Measurements from ENCODE around the gene FOXN4. TPM values are rescaled to one million over a fixed set of nuclear protein-coding genes. Genes with fewer than 3 reads are reported as not detected.

The FOXN4 gene
- total and polyA plus RNA-seq, 2 of the 13 experiments (the other 11 are each of a cell fraction or from before 2014, with no cell fraction given) = 0.11 TPM; not detected in 1

- TF ChIP-seq ARID4A (CRISPR knock-in tag; IDR thresholded peaks at IDR 0.05; ENCODE audit: borderline replicate concordance) (no peak; the same call in 1 of the 2 replicates), RNF2 (conservative IDR thresholded peaks at IDR 0.05; ENCODE audit: low read depth) (no peak), KDM5A (IDR thresholded peaks at IDR 0.05; ENCODE audit: borderline replicate concordance, low read length) (no peak), TEF (CRISPR knock-in tag; IDR thresholded peaks at IDR 0.05) (no peak), RFX5 (IDR thresholded peaks at IDR 0.05; ENCODE audit: low read depth, low read length) (no peak), PAWR (CRISPR knock-in tag; IDR thresholded peaks at IDR 0.05; ENCODE audit: borderline replicate concordance) (no peak), ZNF30 (CRISPR knock-in tag; IDR thresholded peaks at IDR 0.05) (no peak), BRCA1 (CRISPR knock-in tag; IDR thresholded peaks at IDR 0.05) (no peak), UBTF (CRISPR knock-in tag; IDR thresholded peaks at IDR 0.05) (peak; percentile 28), SALL1 (CRISPR knock-in tag; IDR thresholded peaks at IDR 0.05) (peak; percentile 65; the same call in 1 of the 2 replicates)
Observed at GRCh38 chr12:109277899-109278762, 31.0 kb downstream of the FOXN4 start (continued).
